MCF 10A (cell line): Measurements from ENCODE around the gene CTBP2. TPM values are rescaled to one million over a fixed set of nuclear protein-coding genes. Genes with fewer than 3 reads are reported as not detected.

Source experiments
- BruUV-seq: library from RNA; stranded (reverse); fragments of 400-500 nt; replicated peaks from 2 replicates; lab custom pipeline; 2021; lab: Mats Ljungman, UMichigan
- CTCF ChIA-PET: fragments of 300-600 bp; sonication (Branson Sonifier 250); formaldehyde crosslinking; extraction: SDS; loops from one replicate; lab custom pipeline; 2021; ENCODE audit warnings: antibody characterized with exemption, inconsistent platforms; lab: Yijun Ruan, JAX
- POLR2A ChIA-PET: fragments of 300-600, 350-650 bp; sonication (Branson Sonifier 250); formaldehyde crosslinking; extraction: SDS; loops from one replicate; lab custom pipeline; 2020; ENCODE audit warnings: antibody characterized with exemption, inconsistent platforms; lab: Yijun Ruan, JAX
- DNase-seq: peaks from one replicate; pipeline ENCODE4 v3.0.0-alpha.2; 2018; ENCODE audit not compliant: unreplicated experiment
- H3K27ac Mint-ChIP-seq: one replicate; pipeline ENCODE4 v1.8.0; 2022; ENCODE audit warnings: mild to moderate bottlenecking, low read depth, mixed read lengths; ENCODE audit not compliant: unreplicated experiment
- H3K27me3 Mint-ChIP-seq: one replicate; pipeline ENCODE4 v1.8.0; 2022; ENCODE audit warnings: mixed read lengths; ENCODE audit not compliant: insufficient read depth, unreplicated experiment
- H3K36me3 Mint-ChIP-seq: one replicate; pipeline ENCODE4 v1.8.0; 2022; ENCODE audit warnings: mild to moderate bottlenecking, moderate library complexity, mixed read lengths; ENCODE audit not compliant: insufficient read depth, unreplicated experiment
- H3K4me1 Mint-ChIP-seq: one replicate; pipeline ENCODE4 v1.8.0; 2022; ENCODE audit warnings: mixed read lengths; ENCODE audit not compliant: insufficient read depth, unreplicated experiment
- H3K4me3 Mint-ChIP-seq: one replicate; pipeline ENCODE4 v1.8.0; 2022; ENCODE audit warnings: mild to moderate bottlenecking, moderate library complexity, mixed read lengths; ENCODE audit not compliant: unreplicated experiment
- H3K9me3 Mint-ChIP-seq: one replicate; pipeline ENCODE4 v1.8.0; 2022; ENCODE audit warnings: mixed read lengths; ENCODE audit not compliant: unreplicated experiment
- CTCF ChIP-seq: fragments of 200-600 bp; IDR thresholded peaks from one replicate; pipeline ENCODE4 v1.8.0; 2022; ENCODE audit warnings: antibody characterized with exemption, mild to moderate bottlenecking; ENCODE audit not compliant: unreplicated experiment
- intact Hi-C: fragments of 100-400 bp; cut with micrococcal nuclease; formaldehyde crosslinking; loops from 2 replicates; pipeline ENCODE4 v1.14.1; 2022
- total RNA-seq: library from RNA; stranded (reverse); gene quantifications from 2 replicates; pipeline ENCODE4 v1.2.3, GENCODE V29; 2022

CTBP2 gene
- total RNA-seq, 1 experiment from 2014 or later = 152 TPM

GRCh38 chr10:125113691-125114371 is 46.5 kb downstream of the CTBP2 start:
- BruUV-seq = no TSS peak
- H3K4me1 Mint-ChIP-seq = peaks cover 5% of the 10 kb centered on the region
- no peak overlapping the region for H3K4me3 Mint-ChIP-seq
- ChIA-PET POLR2A (no interaction called here), CTCF (interaction anchor here (0.5 to 1.0 kb wide), 2 partner anchors 101 to 516 kb away, joined by 3 to 6 read pairs; no protein-coding TSS in a partner anchor)
- no peaks in the 10 kb centered on the region for H3K27me3 Mint-ChIP-seq
- H3K9me3 Mint-ChIP-seq = no peaks in the 10 kb centered on the region
- H3K36me3 Mint-ChIP-seq = peaks cover 41% of the 10 kb centered on the region
- no peak overlapping the region for H3K27ac Mint-ChIP-seq
- intact Hi-C loops = no loop called here
- DNase-seq = no peak
- no peak for TF ChIP-seq CTCF

- H3K36me3 Mint-ChIP-seq = peaks cover 44% of the 10 kb centered on the region
- BruUV-seq = no TSS peak
- ChIA-PET POLR2A (interaction anchor here (0.8 kb wide), 1 partner anchor 9 kb away, joined by 3 read pairs; no protein-coding TSS in a partner anchor), CTCF (interaction anchor here (0.9 to 2.1 kb wide), 3 partner anchors 10 to 517 kb away, joined by 3 to 6 read pairs (median 3); no protein-coding TSS in a partner anchor)
- DNase-seq = no peak
- H3K4me3 Mint-ChIP-seq = no peak overlapping the region
- no peak for TF ChIP-seq CTCF
- intact Hi-C loops = no loop called here
- no peaks in the 10 kb centered on the region for H3K27me3 Mint-ChIP-seq
- no peak overlapping the region for H3K27ac Mint-ChIP-seq
- H3K9me3 Mint-ChIP-seq = no peaks in the 10 kb centered on the region
- H3K4me1 Mint-ChIP-seq = peaks cover under 1% of the 10 kb centered on the region
These were observed 47.5 kb downstream of the CTBP2 start for GRCh38 chr10:125112697-125113494.

- intact Hi-C loops = no loop called here
- Mint-ChIP-seq H3K4me1 (no peaks in the 10 kb centered on the region), H3K36me3 (peaks cover 55% of the 10 kb centered on the region), H3K4me3 (no peak overlapping the region), H3K27ac (no peak overlapping the region), H3K9me3 (no peaks in the 10 kb centered on the region), H3K27me3 (no peaks in the 10 kb centered on the region)
- ChIA-PET POLR2A (interaction anchor here (2.4 kb wide), 1 partner anchor 8 kb away, joined by 10 read pairs; no protein-coding TSS in a partner anchor), CTCF (interaction anchor here (0.6 to 2.1 kb wide), 3 partner anchors 12 to 518 kb away, joined by 3 to 6 read pairs (median 3); no protein-coding TSS in a partner anchor)
- no peak for TF ChIP-seq CTCF
- DNase-seq = no peak
- BruUV-seq = no TSS peak
These were observed 49.1 kb downstream of the CTBP2 start for GRCh38 chr10:125111118-125111727.
